Smooth muscle cell of the brain vasculature (primary cell): Measurements from ENCODE around the gene TAF6.
"Not testable (repeated sequence)": the region's sequence is repeated elsewhere in the genome, so short reads cannot be mapped to it uniquely, and the experiment has no call there.

Experiments used
- DNase-seq: peaks from one replicate; pipeline ENCODE4 v3.0.0-alpha.2; 2012; ENCODE audit warnings: low read depth, low spot score

The TAF6 gene

GRCh38 chr7:100152937-100153666 is 33.9 kb upstream of the TAF6 start:
- DNase-seq: no peak

- DNase-seq: no peak
Observed at GRCh38 chr7:100152404-100152803, 33.2 kb upstream of the TAF6 start.

GRCh38 chr7:100148559-100149328 is 29.6 kb upstream of the TAF6 start, which contains the start of gene LAMTOR4:
Gene LAMTOR4, plus strand, starts transcription at chr7:100148918. Its CDS starts 55 bp downstream, at chr7:100148973.
- peak; percentile 97 for DNase-seq

GRCh38 chr7:100148225-100148558 is 29.0 kb upstream of the TAF6 start:
- no peak for DNase-seq

- DNase-seq: no peak
Observed at GRCh38 chr7:100147278-100147677, 28.1 kb upstream of the TAF6 start.

- DNase-seq: not testable (repeated sequence)
Observed at GRCh38 chr7:100146350-100146749, 27.2 kb upstream of the TAF6 start.

GRCh38 chr7:100142461-100142860 is 23.3 kb upstream of the TAF6 start:
- no peak for DNase-seq

- no peak for DNase-seq
Observed at GRCh38 chr7:100141555-100141949, 22.4 kb upstream of the TAF6 start.

- DNase-seq: no peak
Observed at GRCh38 chr7:100137851-100138760, 18.9 kb upstream of the TAF6 start.

- DNase-seq: no peak
Observed at GRCh38 chr7:100132697-100133151, 13.6 kb upstream of the TAF6 start.

- no peak for DNase-seq
Observed at GRCh38 chr7:100132126-100132525, 13.0 kb upstream of the TAF6 start.

GRCh38 chr7:100130608-100131453 is 11.7 kb upstream of the TAF6 start:
- no peak for DNase-seq

GRCh38 chr7:100130220-100130607 is 11.1 kb upstream of the TAF6 start:
- DNase-seq: not testable (repeated sequence)

- no peak for DNase-seq
Observed at GRCh38 chr7:100128637-100128963, 9.4 kb upstream of the TAF6 start.

GRCh38 chr7:100127866-100128636 is 8.9 kb upstream of the TAF6 start:
- no peak for DNase-seq

GRCh38 chr7:100126931-100127865 is 8.0 kb upstream of the TAF6 start, which contains the start of gene MBLAC1:
Gene MBLAC1, plus strand, starts transcription at chr7:100126967. Its CDS starts 429 bp downstream, at chr7:100127396.
- DNase-seq: peak; percentile 79

- no peak for DNase-seq
Observed at GRCh38 chr7:100126239-100126930, 7.2 kb upstream of the TAF6 start.
